ENCODE measurements around the gene TAOK3. TPM values are rescaled to one million over a fixed set of nuclear protein-coding genes. Genes with fewer than 3 reads are reported as not detected.
"Not testable (repeated sequence)": the region's sequence is repeated elsewhere in the genome, so short reads cannot be mapped to it uniquely, and the experiment has no call there.

Gene TAOK3
- total and polyA plus RNA-seq, 12 donors: 10.7 to 55.3 (median 29.8) TPM

DNA sequence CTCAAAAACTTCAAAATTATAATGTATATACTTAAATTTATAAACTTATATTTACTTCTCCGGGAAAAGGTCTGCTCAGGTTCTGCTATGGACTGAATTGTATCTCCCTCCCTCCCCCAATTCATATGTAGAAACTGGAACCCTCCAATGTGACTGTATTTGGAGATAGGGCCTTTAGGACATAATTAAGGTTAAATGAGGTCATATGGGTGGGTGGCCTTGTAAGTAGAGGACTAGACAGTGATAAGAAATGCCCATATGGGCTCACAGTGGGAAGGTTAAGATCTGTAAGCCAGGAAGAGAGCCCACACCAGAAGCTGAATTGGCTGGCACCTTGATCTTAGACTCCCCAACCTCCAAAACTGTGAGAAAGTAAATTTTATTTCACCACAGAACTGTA is 84.5 kb downstream of the TAOK3 start:
- Histone ChIP-seq H3K4me1 (replicated peaks in 1 of 2) (peaks cover 0 to 8% of the 10 kb centered on the region in 2 donors), H3K27me3 (no peaks in the 10 kb centered on the region), H3K4me3 (no peak overlapping the region), H3K27ac (no peak overlapping the region), H3K36me3 (replicated peaks in 1 of 2) (no peaks in the 10 kb centered on the region), H3K9me3 (replicated peaks in 1 of 3) (no peaks in the 10 kb centered on the region)
- WGBS, 4 donors: 90 to 95% (median 92%) methylated on average over 1 of the region's 1 CpG
- DNase-seq: no peak
- intact Hi-C loops (cut with DNase I): no loop called here
- no peak for TF ChIP-seq POLR2A (IDR thresholded peaks at IDR 0.05)
- TF ChIP-seq, protein P1, sequence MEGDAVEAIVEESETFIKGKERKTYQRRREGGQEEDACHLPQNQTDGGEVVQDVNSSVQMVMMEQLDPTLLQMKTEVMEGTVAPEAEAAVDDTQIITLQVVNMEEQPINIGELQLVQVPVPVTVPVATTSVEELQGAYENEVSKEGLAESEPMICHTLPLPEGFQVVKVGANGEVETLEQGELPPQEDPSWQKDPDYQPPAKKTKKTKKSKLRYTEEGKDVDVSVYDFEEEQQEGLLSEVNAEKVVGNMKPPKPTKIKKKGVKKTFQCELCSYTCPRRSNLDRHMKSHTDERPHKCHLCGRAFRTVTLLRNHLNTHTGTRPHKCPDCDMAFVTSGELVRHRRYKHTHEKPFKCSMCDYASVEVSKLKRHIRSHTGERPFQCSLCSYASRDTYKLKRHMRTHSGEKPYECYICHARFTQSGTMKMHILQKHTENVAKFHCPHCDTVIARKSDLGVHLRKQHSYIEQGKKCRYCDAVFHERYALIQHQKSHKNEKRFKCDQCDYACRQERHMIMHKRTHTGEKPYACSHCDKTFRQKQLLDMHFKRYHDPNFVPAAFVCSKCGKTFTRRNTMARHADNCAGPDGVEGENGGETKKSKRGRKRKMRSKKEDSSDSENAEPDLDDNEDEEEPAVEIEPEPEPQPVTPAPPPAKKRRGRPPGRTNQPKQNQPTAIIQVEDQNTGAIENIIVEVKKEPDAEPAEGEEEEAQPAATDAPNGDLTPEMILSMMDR (IDR thresholded peaks at IDR 0.05): no peak

- no peak overlapping the region for H3K27ac ChIP-seq
- no peaks in the 10 kb centered on the region for H3K27me3 ChIP-seq
- H3K9me3 ChIP-seq (replicated peaks in 1 of 3): no peaks in the 10 kb centered on the region
- no peak for DNase-seq
- H3K36me3 ChIP-seq (replicated peaks in 1 of 2): no peaks in the 10 kb centered on the region
- intact Hi-C loops (cut with DNase I): no loop called here
- TF ChIP-seq, protein P1 (IDR thresholded peaks at IDR 0.05): no peak
- TF ChIP-seq POLR2A (IDR thresholded peaks at IDR 0.05): no peak
- H3K4me3 ChIP-seq: no peak overlapping the region
- peaks cover 0 to 8% of the 10 kb centered on the region in 2 donors for H3K4me1 ChIP-seq (replicated peaks in 1 of 2)
Observed at GRCh38 chr12:118287728-118288127, 85.0 kb downstream of the TAOK3 start.

GRCh38 chr12:118282767-118283166 is 89.9 kb downstream of the TAOK3 start:
- 95 to 99% (median 97%) methylated on average over 3 of the region's 3 CpGs for WGBS, 4 donors
- no peak for DNase-seq
- Histone ChIP-seq H3K27me3 (no peaks in the 10 kb centered on the region), H3K9me3 (replicated peaks in 1 of 3) (no peaks in the 10 kb centered on the region), H3K4me1 (replicated peaks in 1 of 2) (peaks cover 0 to 2% of the 10 kb centered on the region in 2 donors), H3K36me3 (replicated peaks in 1 of 2) (no peaks in the 10 kb centered on the region), H3K27ac (no peak overlapping the region), H3K4me3 (no peak overlapping the region)
- no peak for TF ChIP-seq POLR2A (IDR thresholded peaks at IDR 0.05)
- TF ChIP-seq, protein P1 (IDR thresholded peaks at IDR 0.05): no peak
- intact Hi-C loops (cut with DNase I): no loop called here

DNA sequence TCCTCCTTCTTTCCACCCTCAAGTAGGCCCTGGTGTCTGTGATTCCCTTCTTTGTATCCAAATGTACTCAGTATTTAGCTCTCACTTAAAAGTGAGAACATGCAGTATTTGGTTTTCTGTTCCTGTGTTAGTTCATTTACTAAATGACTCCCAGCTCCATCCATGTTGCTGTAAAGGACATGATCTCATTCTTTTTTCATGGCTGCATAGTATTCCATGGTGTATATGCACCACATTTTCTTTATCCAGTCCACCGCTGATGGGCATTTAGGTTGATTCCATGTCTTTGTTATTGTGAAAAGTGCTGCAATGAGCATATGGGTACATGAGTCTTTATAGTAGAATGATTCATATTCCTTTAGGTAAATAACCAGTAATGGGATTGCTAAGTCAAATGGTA is 94.4 kb downstream of the TAOK3 start:
- H3K27me3 ChIP-seq; DNase-seq; H3K9me3 ChIP-seq (replicated peaks in 1 of 3); H3K4me3 ChIP-seq; intact Hi-C loops (cut with DNase I); H3K4me1 ChIP-seq (replicated peaks in 1 of 2); H3K36me3 ChIP-seq (replicated peaks in 1 of 2); H3K27ac ChIP-seq: not testable (repeated sequence)
- 95 to 100% (median 97%) methylated on average over 1 of the region's 1 CpG for WGBS, 4 donors

GRCh38 chr12:118274066-118274465 is 98.6 kb downstream of the TAOK3 start:
- H3K9me3 ChIP-seq (replicated peaks in 1 of 3): no peaks in the 10 kb centered on the region
- intact Hi-C loops (cut with DNase I): no loop called here
- no peak for DNase-seq
- H3K4me3 ChIP-seq: no peak overlapping the region
- 68 to 81% (median 74%) methylated on average over 4 of the region's 4 CpGs for whole genome bisulfite sequencing, 4 donors
- H3K36me3 ChIP-seq (replicated peaks in 1 of 2): no peaks in the 10 kb centered on the region
- H3K27me3 ChIP-seq: no peaks in the 10 kb centered on the region
- TF ChIP-seq, protein P1 (IDR thresholded peaks at IDR 0.05): no peak
- TF ChIP-seq POLR2A (IDR thresholded peaks at IDR 0.05): no peak
- H3K27ac ChIP-seq: no peak overlapping the region
- no peaks in the 10 kb centered on the region for H3K4me1 ChIP-seq (replicated peaks in 1 of 2)
